Epithelial cell of proximal tubule (primary cell): ENCODE data around the gene PRKACA. TPM values are rescaled to one million over a fixed set of nuclear protein-coding genes. Genes with fewer than 3 reads are reported as not detected.
A peak's percentile ranks its signal among the peaks of the same experiment; 100 is the strongest.
"Not testable (repeated sequence)": the region's sequence is repeated elsewhere in the genome, so short reads cannot be mapped to it uniquely, and the experiment has no call there.

Source experiments
- DNase-seq: peaks from one replicate; pipeline ENCODE4 v3.0.0-alpha.2; 2011; ENCODE audit warnings: low read depth
- H3K4me3 ChIP-seq: 2 replicates; pipeline ENCODE4 v1.5.1; 2011; ENCODE audit warnings: low read depth, mild to moderate bottlenecking, low read length
- CTCF ChIP-seq: conservative IDR thresholded peaks from 2 replicates; pipeline ENCODE4 v1.5.1; 2012; ENCODE audit warnings: low read depth, mild to moderate bottlenecking, low read length
- total RNA-seq: library from RNA; depleted of rRNA; stranded (reverse); fragments of >200 nt; gene quantifications from 2 replicates; pipeline ENCODE4 v1.2.3, GENCODE V29; 2015

Gene PRKACA
- total RNA-seq, 1 donor from 2014 or later = 40.8 TPM

GRCh38 chr19:14042659-14043608 lies 74.6 kb downstream of the PRKACA start:
- H3K4me3 ChIP-seq, DNase-seq: not testable (repeated sequence)
- TF ChIP-seq CTCF = peak; percentile 64

Other genes with a start within 250 kb of the PRKACA start
- not detected in 2 replicates for gene NANOS3, start 240.6 kb downstream of the PRKACA start, total RNA-seq
- 0.58 and 1.4 TPM in 2 replicates for gene BRME1, start 211.6 kb downstream of the PRKACA start, total RNA-seq
- gene CC2D1A, start 211.6 kb downstream of the PRKACA start, total RNA-seq = 27.2 and 30.6 TPM in 2 replicates
- gene PODNL1, start 179.3 kb downstream of the PRKACA start, total RNA-seq = 0.46 TPM in 1 of 2 replicates, not detected in the other
- 49.5 and 52.5 TPM in 2 replicates for gene DCAF15, start 165.3 kb downstream of the PRKACA start, total RNA-seq
- gene RFX1, start 111.4 kb downstream of the PRKACA start, total RNA-seq = 4.2 and 4.5 TPM in 2 replicates
- not detected in 2 replicates for gene RLN3, start 89.6 kb downstream of the PRKACA start, total RNA-seq
- gene IL27RA, start 86.0 kb downstream of the PRKACA start, total RNA-seq = 9.3 and 10.1 TPM in 2 replicates
- gene PALM3, start 55.7 kb downstream of the PRKACA start, total RNA-seq = 0.17 and 0.36 TPM in 2 replicates
- 0.80 and 6.0 TPM in 2 replicates for gene MISP3, start 45.0 kb downstream of the PRKACA start, total RNA-seq
- gene C19orf67, start 32.0 kb downstream of the PRKACA start, total RNA-seq = 0.63 TPM in 1 of 2 replicates, not detected in the other
- gene SAMD1, start 27.0 kb downstream of the PRKACA start, total RNA-seq = 30.7 and 53.6 TPM in 2 replicates
- 74.0 and 98.7 TPM in 2 replicates for gene ASF1B, start 18.8 kb upstream of the PRKACA start, total RNA-seq
- 1.4 and 3.3 TPM in 2 replicates for gene ADGRL1, start 88.4 kb upstream of the PRKACA start, total RNA-seq